HepG2 (cell line): ENCODE results near the gene IRS1. TPM values are rescaled to one million over a fixed set of nuclear protein-coding genes. Genes with fewer than 3 reads are reported as not detected.

Experiments used
- CSRNP1 ChIP-seq: sonication (generic); formaldehyde crosslinking; IDR thresholded peaks from 2 replicates; pipeline ENCODE4 v1.8.1; 2023; ENCODE audit warnings: mild to moderate bottlenecking, missing genetic modification reagents
- GATAD1 ChIP-seq: IDR thresholded peaks from 2 replicates; pipeline ENCODE4 v1.6.1; 2016; ENCODE audit warnings: missing genetic modification reagents, missing compliant biosample characterization
- KDM5A ChIP-seq: fragments of 200-600 bp; sonication (generic); IDR thresholded peaks from 2 replicates; pipeline ENCODE4 v1.7.0; 2018; ENCODE audit warnings: antibody characterized with exemption, mild to moderate bottlenecking, low read length, borderline replicate concordance
- SNAPC4 ChIP-seq: sonication (generic); formaldehyde crosslinking; IDR thresholded peaks from 2 replicates; pipeline ENCODE4 v1.4.0; 2020; ENCODE audit warnings: mild to moderate bottlenecking, missing genetic modification reagents
- STAT5B ChIP-seq: sonication (generic); formaldehyde crosslinking; IDR thresholded peaks from 2 replicates; pipeline ENCODE4 v1.4.0; 2020; ENCODE audit warnings: missing genetic modification reagents
- TRAFD1 ChIP-seq: sonication (generic); formaldehyde crosslinking; IDR thresholded peaks from 2 replicates; pipeline ENCODE4 v1.5.1; 2020; ENCODE audit warnings: missing genetic modification reagents, mild to moderate bottlenecking, borderline replicate concordance
- YEATS4 ChIP-seq: sonication (generic); formaldehyde crosslinking; IDR thresholded peaks from 2 replicates; pipeline ENCODE4 v1.4.0; 2020; ENCODE audit warnings: missing genetic modification reagents, borderline replicate concordance
- ZHX1 ChIP-seq: sonication (generic); formaldehyde crosslinking; IDR thresholded peaks from 2 replicates; pipeline ENCODE4 v1.8.1; 2022; ENCODE audit warnings: low read depth, mild to moderate bottlenecking, missing genetic modification reagents
- polyA plus RNA-seq, 8 experiments: library from polyadenylated mRNA; depleted of rRNA in 3 of 8; stranded (reverse) in 7 of 8; unstranded in 1 of 8; fragments of >200 nt; fragmentation: Illumina TruSeq in 4 of 8; extraction: Trizol in 4 of 8; gene quantifications; 2 replicates each; pipeline versions ENCODE4 v1.2.1 to v1.2.3, GENCODE V29; 2011 to 2016; ENCODE audit warnings: low read depth in 4 of 8, missing spikeins in 1 of 8, mixed read lengths in 1 of 8; ENCODE audit not compliant: insufficient read depth in 1 of 8
- total RNA-seq, 5 experiments: library from RNA; depleted of rRNA; stranded (reverse); fragments of >200 nt; fragmentation: Illumina TruSeq; extraction: Trizol; gene quantifications; 2 replicates each; pipeline ENCODE4 v1.2.3, GENCODE V29; 2016; ENCODE audit warnings: low read depth in 1 of 5

The IRS1 gene
- total and polyA plus RNA-seq, 2 of the 13 experiments (the other 11 are each of a cell fraction or from before 2014, with no cell fraction given): 8.7 to 9.0 TPM

GRCh38 chr2:226733189-226733858 lies 66.3 kb downstream of the IRS1 start (continued):
- TF ChIP-seq KDM5A (no peak; the same call in 1 of the 2 replicates), CSRNP1 (peak; percentile 59; the same call in 1 of the 2 replicates), YEATS4 (peak; percentile 46; the same call in 1 of the 2 replicates), STAT5B (no peak; the same call in 1 of the 2 replicates), TRAFD1 (no peak), ZHX1 (peak; percentile 63; the same call in 1 of the 2 replicates), SNAPC4 (no peak), GATAD1 (CRISPR knock-in tag) (no peak)
